Activated gamma-delta T cell treated with anti-CD3 and anti-CD28 coated beads, Interleukin-2, amount 50 U/mL, for 16 hours (primary cell): ENCODE results near the gene SP6.

Experiments
- DNase-seq: peaks from one replicate; pipeline ENCODE4 v3.0.0-alpha.2; 2020; ENCODE audit warnings: low read depth

SP6 gene

DNA sequence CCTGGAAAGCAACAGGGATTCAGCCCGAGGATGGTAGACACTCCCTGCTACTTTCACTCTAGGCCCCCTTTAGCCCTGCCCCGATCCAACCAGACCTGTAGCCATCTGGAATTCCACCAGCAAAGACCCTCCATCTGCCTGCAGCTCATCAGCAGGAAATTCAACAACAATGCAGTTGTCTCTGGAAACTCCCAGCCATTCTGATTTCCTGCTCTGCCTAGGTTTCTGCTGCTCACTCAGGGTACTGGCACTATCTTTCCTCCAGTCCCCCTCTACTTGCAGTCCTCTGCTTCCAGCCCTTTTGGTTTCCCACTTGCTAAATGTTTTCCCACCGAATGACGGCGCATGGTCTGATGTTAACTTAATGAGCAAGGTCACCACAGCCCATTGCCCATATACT lies 2.7 kb upstream of the SP6 start:
- no peak for DNase-seq

DNA sequence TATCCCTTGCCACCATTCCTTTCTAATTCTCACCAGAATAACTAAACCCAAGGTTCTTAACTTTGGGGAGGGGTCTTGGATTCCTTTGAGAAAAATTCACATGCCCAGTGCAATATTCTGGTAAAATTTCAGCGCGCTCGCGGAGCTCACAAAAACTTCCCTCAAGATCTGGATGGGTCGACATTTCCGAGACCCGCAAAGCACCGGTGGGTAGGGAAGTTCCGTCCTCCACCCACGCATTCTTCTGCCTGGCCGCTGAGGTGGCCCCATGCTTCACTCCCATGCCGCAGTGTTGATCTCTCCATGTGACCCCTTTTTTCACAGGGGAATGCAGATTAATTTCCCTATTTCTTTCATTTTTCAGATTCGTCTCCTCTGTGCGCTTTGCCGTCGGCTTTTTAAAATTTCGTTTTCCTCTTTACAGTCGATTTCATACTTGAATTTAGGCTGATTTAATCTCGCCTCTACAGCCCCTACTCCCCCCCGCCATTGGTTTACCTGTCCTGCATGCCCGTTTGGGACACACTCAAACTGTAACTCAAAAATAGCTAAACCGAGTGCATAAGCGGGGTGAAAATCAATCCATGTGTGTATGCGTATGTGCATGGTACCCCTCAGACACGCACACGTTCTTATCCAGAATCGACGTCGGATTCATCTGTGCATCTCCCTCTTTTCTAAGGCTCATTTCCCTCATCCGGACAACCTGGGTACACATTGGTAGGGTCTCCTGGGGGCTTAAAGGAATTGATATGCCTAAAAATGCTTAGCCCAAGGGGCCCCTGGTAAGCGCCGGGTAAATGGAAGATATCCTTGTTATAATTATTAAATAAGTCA lies 1.4 kb upstream of the SP6 start:
- no peak for DNase-seq

DNA sequence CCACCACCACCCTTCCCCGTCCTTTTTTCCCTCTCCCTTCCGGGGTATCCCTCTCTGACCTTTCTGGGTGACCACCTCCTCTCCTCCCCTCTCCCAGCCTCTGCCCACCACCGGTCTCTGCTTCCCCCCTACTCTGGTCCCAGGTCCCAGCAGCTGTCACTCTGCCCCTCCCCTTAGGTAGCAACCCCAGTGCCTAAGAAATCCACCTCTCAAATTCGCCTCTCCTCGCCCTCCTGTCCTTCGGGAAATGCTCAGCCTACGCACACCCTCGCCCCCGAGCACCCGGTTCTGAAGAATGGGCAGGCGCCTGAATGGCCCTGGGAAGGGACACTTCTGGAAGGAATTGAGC lies 775 bp upstream of the SP6 start:
- DNase-seq: no peak

DNA sequence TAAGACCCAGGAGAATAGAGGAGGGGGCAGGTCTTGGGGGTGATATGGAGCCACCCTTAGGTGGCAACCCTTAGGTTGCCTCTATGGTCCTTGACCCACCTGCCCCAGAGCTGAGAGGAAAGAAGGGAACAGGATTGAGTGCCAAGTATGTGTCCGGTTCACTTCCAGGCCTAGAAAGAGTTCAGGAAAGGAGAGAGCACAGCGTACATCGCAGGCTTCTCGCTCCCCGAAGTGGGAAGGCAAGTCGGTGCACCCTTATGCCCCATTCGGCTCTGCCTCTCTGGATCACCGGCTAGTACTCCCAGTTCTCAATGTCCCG lies 631 bp downstream of the SP6 start:
- no peak for DNase-seq

- no peak for DNase-seq
These were observed 2.8 kb downstream of the SP6 start for GRCh38 chr17:47848198-47848513.

DNA sequence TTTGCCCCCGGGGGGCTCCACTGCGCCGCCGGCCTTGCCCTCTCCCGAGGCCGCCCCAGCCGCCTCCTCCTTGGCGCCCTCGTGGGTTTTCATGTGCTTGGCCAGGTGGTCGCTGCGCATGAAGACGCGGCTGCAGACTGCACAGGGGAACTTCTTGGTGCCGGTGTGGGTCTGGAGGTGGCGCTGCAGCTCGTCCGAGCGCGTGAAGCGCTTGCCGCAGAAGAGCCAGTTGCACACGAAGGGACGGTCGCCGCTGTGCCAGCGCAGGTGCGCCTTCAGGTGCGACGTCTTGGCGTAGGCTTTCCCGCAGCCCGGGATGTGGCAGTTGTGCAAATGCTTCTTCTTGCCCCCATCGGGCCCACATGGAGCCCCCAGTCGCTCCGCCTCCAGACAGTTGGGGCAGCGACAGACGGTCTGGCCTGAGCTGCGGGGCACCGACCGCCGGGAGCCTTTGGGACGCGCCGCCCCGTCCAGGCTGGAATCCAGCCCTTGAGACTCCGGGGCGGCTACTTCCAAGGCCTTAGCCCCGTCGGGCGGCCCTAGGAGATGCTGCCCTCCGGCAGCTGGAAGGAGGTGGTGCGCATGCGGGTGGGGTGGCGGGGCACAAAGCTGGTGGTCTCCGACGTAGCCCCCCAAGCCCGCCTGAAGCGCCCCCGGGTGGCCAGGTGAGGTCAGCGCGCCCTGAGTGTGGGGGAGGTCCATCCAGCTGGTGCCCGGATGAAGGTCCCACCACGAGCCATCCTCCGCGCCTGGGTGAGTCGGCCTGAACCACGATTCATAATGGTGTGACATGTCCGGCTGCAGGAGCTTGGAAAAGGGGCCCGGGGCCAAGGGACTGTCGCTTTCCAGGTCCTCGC lies 3.4 kb downstream of the SP6 start:
- no peak for DNase-seq

DNA sequence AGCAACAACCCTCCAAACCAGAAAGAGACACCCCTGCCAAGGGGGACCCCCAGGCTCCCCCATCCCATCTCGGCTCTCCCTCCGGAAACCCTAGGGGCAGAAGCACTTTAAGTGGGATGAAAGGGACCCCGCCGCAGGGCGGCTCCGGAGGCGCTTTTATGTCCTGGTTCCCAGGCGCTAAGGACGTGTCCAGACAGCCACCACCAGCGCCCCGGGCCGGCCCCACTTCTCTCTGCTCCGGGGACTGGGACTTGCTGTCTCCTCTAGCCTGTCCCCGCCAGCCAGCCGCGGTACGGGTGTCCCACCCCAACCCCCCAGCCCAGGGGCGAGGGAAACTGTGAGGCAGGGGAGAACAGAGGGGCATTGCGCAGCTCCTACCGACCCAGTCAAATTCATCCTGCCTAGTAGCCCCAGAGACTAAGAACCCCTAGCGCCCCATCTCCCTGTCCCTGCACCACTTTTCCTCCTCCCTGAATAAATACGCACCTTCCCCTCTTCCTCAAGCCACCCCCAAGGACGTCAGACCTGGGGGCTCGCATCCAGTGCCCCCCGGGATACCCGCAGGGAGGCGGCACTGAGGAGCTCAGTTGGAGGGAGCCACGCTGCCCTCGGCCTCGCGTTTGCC lies 4.1 kb downstream of the SP6 start:
- no peak for DNase-seq

GRCh38 chr17:47845716-47846075 lies 5.3 kb downstream of the SP6 start:
- DNase-seq: no peak

GRCh38 chr17:47844814-47845715 lies 5.9 kb downstream of the SP6 start:
- DNase-seq: no peak

DNA sequence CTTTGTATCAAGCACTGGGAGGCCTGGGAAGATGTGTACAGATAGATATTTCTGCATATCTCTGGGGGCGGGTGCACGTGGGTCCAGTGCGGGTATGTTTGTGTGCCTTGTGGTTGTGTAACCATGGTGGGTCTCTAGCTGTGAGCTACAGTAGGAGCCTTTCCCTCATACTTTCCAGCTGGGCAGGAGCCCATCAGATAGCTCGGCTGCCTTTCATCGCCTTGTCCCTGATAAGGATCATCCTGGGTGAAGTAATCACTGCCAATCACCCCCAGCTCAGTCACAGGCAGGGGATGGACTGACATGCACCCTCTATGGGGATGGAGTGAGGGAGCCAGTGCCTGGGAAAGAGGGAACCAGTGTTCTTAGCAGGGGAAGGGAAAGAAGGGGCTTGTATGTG lies 6.7 kb downstream of the SP6 start:
- DNase-seq: no peak

GRCh38 chr17:47843391-47843730 lies 7.6 kb downstream of the SP6 start:
- DNase-seq: no peak

DNA sequence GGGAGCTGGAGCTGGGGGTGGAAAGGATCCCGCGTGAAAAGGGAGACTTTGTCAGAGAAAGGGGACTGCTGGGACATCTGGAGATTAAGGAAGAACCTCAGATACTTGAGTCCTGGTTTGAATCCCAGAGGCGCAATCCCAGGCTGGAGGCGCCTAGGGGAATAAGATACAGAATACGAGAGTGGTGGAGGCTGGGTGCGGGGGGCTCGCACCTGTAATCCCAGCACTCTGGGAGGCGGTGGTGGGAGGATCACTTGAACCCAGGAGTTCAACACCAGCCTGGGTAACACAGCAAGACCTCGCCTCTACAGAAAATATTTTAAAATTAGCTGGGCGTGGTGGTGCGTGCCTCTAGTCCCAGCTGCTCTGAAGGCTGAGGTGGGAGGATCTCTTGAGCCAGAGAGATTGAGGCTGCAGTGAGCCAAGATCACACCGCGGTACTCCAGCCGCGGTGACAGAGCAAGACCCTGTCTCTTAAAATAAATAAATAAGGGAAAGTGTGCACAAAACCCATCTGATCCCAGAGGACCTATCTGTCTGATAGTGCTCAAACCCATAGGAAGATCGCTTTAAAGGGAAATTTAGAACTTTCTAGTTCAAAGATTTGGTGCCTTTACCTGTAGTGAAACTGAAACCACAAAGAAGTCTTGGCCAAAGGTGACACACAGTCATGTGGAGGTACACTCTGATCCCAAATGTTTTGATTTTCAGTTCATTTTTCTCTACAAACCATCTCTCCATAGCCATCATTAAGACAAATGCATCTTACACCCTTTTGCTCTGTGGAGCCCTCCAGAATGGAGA lies 9.3 kb downstream of the SP6 start:
- DNase-seq: no peak

- peak; percentile 81 for DNase-seq
These were observed 10.0 kb downstream of the SP6 start, which contains the start of gene SCRN2 for GRCh38 chr17:47840742-47841487. Gene SCRN2 (minus strand): TSS chr17:47841273. CDS start chr17:47840843, 430 bp downstream.

DNA sequence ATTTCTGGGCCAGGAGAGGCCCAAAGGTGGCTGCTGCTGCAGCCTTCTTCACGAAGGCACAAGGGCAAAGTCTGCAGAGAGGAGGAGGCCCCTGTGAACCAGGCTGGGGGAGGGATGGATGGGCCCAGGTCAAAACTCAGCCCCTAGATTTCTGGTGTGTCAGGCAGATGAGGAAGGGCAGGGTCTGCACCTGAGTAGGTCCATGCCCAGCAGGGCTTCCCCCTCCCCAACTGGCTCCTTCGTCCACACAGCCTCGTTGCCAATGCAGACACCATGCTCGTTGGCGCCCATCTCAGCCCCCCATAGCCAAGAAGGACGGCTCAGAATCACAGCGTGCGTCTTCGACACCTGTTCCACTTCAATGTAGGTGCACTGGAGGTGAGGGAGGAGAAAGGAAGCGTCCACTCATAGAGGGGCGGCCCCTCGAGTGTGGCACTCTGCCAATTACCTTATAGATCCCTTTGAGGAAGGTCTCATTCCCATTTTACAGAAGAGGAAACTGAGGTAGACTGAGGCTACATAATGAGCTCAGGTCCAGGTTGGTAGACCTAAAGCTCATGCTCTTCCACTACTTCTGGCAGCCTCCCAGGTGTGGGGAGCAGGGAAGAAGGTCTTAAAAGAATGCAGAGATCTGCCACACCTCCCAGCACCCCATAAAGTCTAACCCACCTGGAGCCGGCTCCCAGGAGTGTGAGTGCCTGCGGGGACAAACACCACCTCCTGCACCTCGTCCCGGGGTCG lies 10.8 kb downstream of the SP6 start:
- no peak for DNase-seq

DNA sequence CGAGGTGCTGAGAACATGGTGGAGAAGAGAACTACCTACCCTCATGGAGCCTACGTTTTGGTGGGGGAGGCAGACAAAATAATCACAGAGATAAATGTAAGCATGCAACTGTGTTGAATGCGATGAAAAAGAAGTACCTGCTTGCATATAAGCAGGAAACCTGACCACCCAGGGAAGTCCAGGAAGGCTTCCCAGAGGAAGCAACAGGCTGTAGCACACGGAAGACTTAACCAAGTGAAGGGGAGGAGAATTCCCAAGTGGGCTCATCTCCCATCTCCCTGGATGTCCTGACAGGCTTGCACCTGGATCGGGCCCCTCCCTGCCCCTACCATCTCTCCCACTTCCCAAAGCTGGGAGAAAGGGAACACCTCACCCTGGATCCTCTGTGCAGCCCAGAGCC lies 11.9 kb downstream of the SP6 start:
- no peak for DNase-seq

DNA sequence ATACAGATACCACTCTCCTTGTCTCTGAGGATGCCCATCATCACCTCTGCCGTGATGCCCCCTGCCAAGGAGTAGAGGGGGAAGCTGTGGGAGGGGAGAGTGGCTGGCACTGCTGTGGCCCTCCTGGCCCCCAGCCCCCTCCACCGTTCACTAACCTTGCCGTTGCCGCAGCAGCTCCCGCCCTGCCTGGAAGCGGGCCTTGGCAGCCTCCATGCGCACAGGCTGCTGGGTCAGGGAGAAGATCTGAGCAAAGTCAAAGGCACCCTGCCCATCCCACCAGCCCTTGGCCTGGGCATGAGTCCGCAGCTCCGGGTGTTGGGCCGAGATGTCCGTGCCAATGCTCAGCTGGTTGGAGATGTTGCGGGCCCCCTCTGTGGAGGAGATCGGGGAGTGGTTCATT lies 12.3 kb downstream of the SP6 start:
- no peak for DNase-seq

GRCh38 chr17:47837401-47838039 lies 13.4 kb downstream of the SP6 start:
- no peak for DNase-seq

GRCh38 chr17:47836601-47837000 lies 14.4 kb downstream of the SP6 start:
- no peak for DNase-seq

- no peak for DNase-seq
These were observed 16.2 kb downstream of the SP6 start for GRCh38 chr17:47834756-47835155.

DNA sequence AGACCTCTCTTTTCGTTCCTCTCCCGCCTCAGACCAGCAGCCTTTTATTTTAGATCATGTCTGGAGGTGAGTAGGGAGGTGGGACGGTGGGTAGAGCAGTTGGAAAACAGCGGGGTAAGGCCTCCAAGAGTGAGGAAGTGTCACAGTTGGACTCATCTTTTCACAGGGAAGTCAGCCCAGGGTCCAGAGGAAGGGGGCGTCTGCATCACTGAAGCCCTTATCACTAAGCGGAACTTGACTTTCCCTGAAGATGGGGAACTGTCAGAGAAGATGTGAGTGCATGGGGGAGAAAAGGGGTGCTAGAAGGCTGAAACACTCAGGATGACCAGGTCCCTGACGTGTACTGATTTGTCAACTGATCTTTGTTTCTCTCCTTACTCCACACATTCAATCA lies 19.0 kb downstream of the SP6 start:
- no peak for DNase-seq
